ENCODE data around the gene PSMB9.
"Not testable (repeated sequence)": the region's sequence is repeated elsewhere in the genome, so short reads cannot be mapped to it uniquely, and the experiment has no call there.

The PSMB9 gene
- long read RNA-seq, donor 1, transcript PSMB9-207 (6 exons, 782 nt) = major isoform, 6 of 6 reads
- long read RNA-seq, donor 1, partial matches to known transcripts = 0 of 6 reads
- long read RNA-seq, donor 1, other reads (novel, unspliced or antisense) = 0 of 6 reads
- long read RNA-seq, donor 2, transcript PSMB9-207 (6 exons, 782 nt) = major isoform, 6 of 6 reads
- long read RNA-seq, donor 2, partial matches to known transcripts = 0 of 6 reads
- long read RNA-seq, donor 2, other reads (novel, unspliced or antisense) = 0 of 6 reads
- long read RNA-seq, donor 3, transcript PSMB9-207 (6 exons, 782 nt) = major isoform, 5 of 5 reads
- long read RNA-seq, donor 3, partial matches to known transcripts = 0 of 5 reads
- long read RNA-seq, donor 3, other reads (novel, unspliced or antisense) = 0 of 5 reads
- long read RNA-seq, donor 4, transcript PSMB9-207 (6 exons, 782 nt) = major isoform, 6 of 6 reads
- long read RNA-seq, donor 4, partial matches to known transcripts = 0 of 6 reads
- long read RNA-seq, donor 4, other reads (novel, unspliced or antisense) = 0 of 6 reads
- long read RNA-seq, donor 5, transcript PSMB9-207 (6 exons, 782 nt) = major isoform, 5 of 5 reads
- long read RNA-seq, donor 5, partial matches to known transcripts = 0 of 5 reads
- long read RNA-seq, donor 5, other reads (novel, unspliced or antisense) = 0 of 5 reads
- long read RNA-seq, donor 6, partial matches to known transcripts = 0 of 4 reads
- long read RNA-seq, donor 6, other reads (novel, unspliced or antisense) = 0 of 4 reads
- long read RNA-seq, donor 7, partial matches to known transcripts = 0 of 3 reads
- long read RNA-seq, donor 7, other reads (novel, unspliced or antisense) = 0 of 3 reads
- long read RNA-seq, donor 8, transcript PSMB9-207 (6 exons, 782 nt) = major isoform, 6 of 6 reads
- long read RNA-seq, donor 8, partial matches to known transcripts = 0 of 6 reads
- long read RNA-seq, donor 8, other reads (novel, unspliced or antisense) = 0 of 6 reads

- peak; percentile 98 for DNase-seq
These were observed at the start of gene PSMB9, which contains the start of gene TAP1 for GRCh38 chr6:32853541-32854375. PSMB9 (plus strand) TSS chr6:32854192; CDS start chr6:32854230, 38 bp downstream. TAP1 (minus strand) TSS chr6:32853704; CDS start chr6:32853636, 68 bp downstream.

- DNase-seq = not testable (repeated sequence)
These were observed 48.6 kb upstream of the PSMB9 start for GRCh38 chr6:32805404-32805803.

GRCh38 chr6:32807020-32807580, 46.9 kb upstream of the PSMB9 start:
- DNase-seq = no peak

- no peak for DNase-seq
These were observed 44.8 kb upstream of the PSMB9 start for GRCh38 chr6:32809171-32809570.

- DNase-seq = no peak
These were observed 39.8 kb upstream of the PSMB9 start for GRCh38 chr6:32814145-32814544.

- no peak for DNase-seq
These were observed 38.9 kb upstream of the PSMB9 start for GRCh38 chr6:32815115-32815514.

- DNase-seq = no peak
These were observed 38.0 kb upstream of the PSMB9 start for GRCh38 chr6:32815996-32816395.

- no peak for DNase-seq
These were observed 37.2 kb upstream of the PSMB9 start, which contains the start of gene HLA-DOB for GRCh38 chr6:32816746-32817204. HLA-DOB (minus strand) TSS chr6:32817002; CDS start chr6:32816951, 51 bp downstream.

GRCh38 chr6:32818867-32819266, 35.1 kb upstream of the PSMB9 start:
- DNase-seq = no peak

GRCh38 chr6:32819729-32820128, 34.3 kb upstream of the PSMB9 start:
- DNase-seq = no peak

- DNase-seq = no peak
These were observed 28.0 kb upstream of the PSMB9 start for GRCh38 chr6:32825966-32826365.

- no peak for DNase-seq
These were observed 27.0 kb upstream of the PSMB9 start for GRCh38 chr6:32827025-32827424.

GRCh38 chr6:32829495-32829894, 24.5 kb upstream of the PSMB9 start:
- no peak for DNase-seq

- no peak for DNase-seq
These were observed 24.0 kb upstream of the PSMB9 start for GRCh38 chr6:32830017-32830416.

- no peak for DNase-seq
These were observed 23.1 kb upstream of the PSMB9 start for GRCh38 chr6:32830936-32831335.

- no peak for DNase-seq
These were observed 21.5 kb upstream of the PSMB9 start for GRCh38 chr6:32832535-32832934.

GRCh38 chr6:32833664-32834063, 20.3 kb upstream of the PSMB9 start:
- DNase-seq = no peak

- no peak for DNase-seq
These were observed 18.7 kb upstream of the PSMB9 start for GRCh38 chr6:32835167-32835893.

GRCh38 chr6:32836873-32837272, 17.1 kb upstream of the PSMB9 start:
- no peak for DNase-seq

- no peak for DNase-seq
These were observed 16.3 kb upstream of the PSMB9 start for GRCh38 chr6:32837651-32838113.

Measured in right kidney (tissue), 9 donors.